ENCODE results near the gene NT5C3B. TPM values are rescaled to one million over a fixed set of nuclear protein-coding genes. Genes with fewer than 3 reads are reported as not detected.

The NT5C3B gene
- total and polyA plus RNA-seq, 2 donors (not counting 3 experiments of a cell fraction or from before 2014, with no cell fraction given) = 67.3 to 92.5 TPM

DNA sequence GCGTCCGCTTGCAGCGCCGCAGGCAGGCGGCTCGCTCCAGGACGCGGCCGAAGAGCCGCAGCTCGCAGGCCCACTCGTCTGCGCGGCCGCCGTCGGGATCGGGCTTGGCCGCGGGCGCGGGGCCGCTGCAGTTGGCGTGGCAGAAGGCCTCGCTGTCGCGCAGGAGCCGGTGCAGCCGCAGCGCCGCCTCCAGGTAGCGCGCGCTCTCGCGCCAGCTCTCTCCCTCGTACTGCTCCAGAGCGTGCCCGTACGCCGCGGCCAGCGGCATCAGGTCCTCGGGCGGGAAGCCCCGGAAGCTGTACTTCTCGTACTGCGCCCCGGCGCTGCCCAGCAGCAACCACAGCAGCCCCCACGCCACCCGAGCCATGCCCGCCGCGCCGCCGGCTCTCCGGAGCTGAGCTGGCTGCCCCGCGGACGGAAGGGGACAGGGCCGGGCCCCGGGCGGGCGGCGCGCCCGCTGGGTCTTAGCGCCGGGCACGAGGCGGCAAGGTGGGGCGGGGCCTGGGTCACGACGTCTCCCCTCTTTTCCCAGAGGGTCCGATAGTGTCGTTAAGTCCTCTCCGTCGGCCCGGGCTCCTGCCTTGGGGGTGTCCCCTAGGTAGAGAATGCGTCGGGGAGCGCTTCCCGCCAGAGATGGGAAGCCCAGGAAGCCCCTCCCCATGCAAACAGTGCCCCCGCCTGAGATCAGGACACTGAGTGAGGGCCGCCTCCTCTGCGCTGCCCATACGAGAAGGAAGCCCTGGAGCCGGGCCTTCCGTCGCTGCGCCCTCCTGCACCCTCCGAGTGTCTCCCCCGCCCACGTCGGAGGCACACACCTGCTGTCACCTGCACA lies 24.3 kb downstream of the NT5C3B start, which contains the start of gene P3H4:
TSS of gene P3H4 (minus strand) at position 401 of the 832 bp plus-strand sequence. CDS start at position 367, 34 bp downstream.
- H3K79me2 ChIP-seq (ENCODE audit: control insufficient read depth, insufficient read depth, low read length) = peaks cover 28% of the 10 kb centered on the region

More for the DNA sequence above, 24.3 kb downstream of the NT5C3B start, which contains the start of gene P3H4:
- Histone ChIP-seq H3K4me2 (ENCODE audit: insufficient read depth, low read length) (peak within 1 kb of the TSS; percentile 80), H3K9me1 (replicated peaks; ENCODE audit: control insufficient read depth, extremely low read depth, insufficient read depth, low read length) (no peaks in the 10 kb centered on the region), H3K9me3 (replicated peaks; ENCODE audit: control insufficient read depth, insufficient read depth, low read length) (no peaks in the 10 kb centered on the region), H2AFZ (ENCODE audit: low read depth, low read length) (peak within 1 kb of the TSS; percentile 94), H3K4me1 (ENCODE audit: control insufficient read depth, extremely low read depth, insufficient read depth, low read length) (peaks cover 26% of the 10 kb centered on the region), H4K20me1 (replicated peaks; ENCODE audit: control insufficient read depth, extremely low read depth, insufficient read depth, low read length) (no peaks in the 10 kb centered on the region), H3K4me3 (replicated peaks in 1 of 3; ENCODE audit: insufficient read depth in 1 of 3, low read depth in 1 of 3, low read length in 3 of 3) (peak within 1 kb of the TSS; percentile 51 to 81 (median 78)), H3K9ac (replicated peaks; ENCODE audit: extremely low read depth, insufficient read depth, low read length) (peak within 1 kb of the TSS; percentile 74), H3K27ac (ENCODE audit: insufficient read depth, low read depth, low read length) (peak within 1 kb of the TSS; percentile 46), H3K36me3 (ENCODE audit: control insufficient read depth in 2 of 2, extremely low read depth in 1 of 2, insufficient read depth in 2 of 2, low read length in 2 of 2) (peaks cover 0 to 2% of the 10 kb centered on the region in 2 experiments), H3K27me3 (ENCODE audit: control insufficient read depth in 2 of 2, insufficient read depth in 2 of 2, low read length in 2 of 2) (no peaks in the 10 kb centered on the region)
- TF ChIP-seq MYC (IDR thresholded peaks at IDR 0.05; ENCODE audit: low read depth, low read length) (peak; percentile 33), POLR2A (IDR thresholded peaks at IDR 0.05; ENCODE audit: low read depth, low read length) (peak; percentile 90), POLR2AphosphoS5 (IDR thresholded peaks at IDR 0.05; ENCODE audit: insufficient read depth, low read depth, low read length) (peak; percentile 77), GATA2 (IDR thresholded peaks at IDR 0.05; ENCODE audit: insufficient read depth, insufficient read length, low read depth, low read length) (no peak), EZH2 (IDR thresholded peaks at IDR 0.05; ENCODE audit: borderline replicate concordance, low read depth, low read length, severe bottlenecking) (no peak), FOS (IDR thresholded peaks at IDR 0.05; ENCODE audit: borderline replicate concordance, insufficient read depth, low read length) (no peak)
- TF ChIP-seq, protein P1, sequence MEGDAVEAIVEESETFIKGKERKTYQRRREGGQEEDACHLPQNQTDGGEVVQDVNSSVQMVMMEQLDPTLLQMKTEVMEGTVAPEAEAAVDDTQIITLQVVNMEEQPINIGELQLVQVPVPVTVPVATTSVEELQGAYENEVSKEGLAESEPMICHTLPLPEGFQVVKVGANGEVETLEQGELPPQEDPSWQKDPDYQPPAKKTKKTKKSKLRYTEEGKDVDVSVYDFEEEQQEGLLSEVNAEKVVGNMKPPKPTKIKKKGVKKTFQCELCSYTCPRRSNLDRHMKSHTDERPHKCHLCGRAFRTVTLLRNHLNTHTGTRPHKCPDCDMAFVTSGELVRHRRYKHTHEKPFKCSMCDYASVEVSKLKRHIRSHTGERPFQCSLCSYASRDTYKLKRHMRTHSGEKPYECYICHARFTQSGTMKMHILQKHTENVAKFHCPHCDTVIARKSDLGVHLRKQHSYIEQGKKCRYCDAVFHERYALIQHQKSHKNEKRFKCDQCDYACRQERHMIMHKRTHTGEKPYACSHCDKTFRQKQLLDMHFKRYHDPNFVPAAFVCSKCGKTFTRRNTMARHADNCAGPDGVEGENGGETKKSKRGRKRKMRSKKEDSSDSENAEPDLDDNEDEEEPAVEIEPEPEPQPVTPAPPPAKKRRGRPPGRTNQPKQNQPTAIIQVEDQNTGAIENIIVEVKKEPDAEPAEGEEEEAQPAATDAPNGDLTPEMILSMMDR (IDR thresholded peaks at IDR 0.05; ENCODE audit: extremely low read depth in 1 of 2, insufficient read depth in 1 of 2, low read depth in 1 of 2, low read length in 2 of 2) = peak; percentile 60 to 85
- POLR2A ChIA-PET = interaction anchor here (0.6 to 1.9 kb wide), 5 partner anchors 25 to 119 kb away, joined by 3 to 6 read pairs (median 4); partner anchors contain the start of genes JUP and KLHL11
- BruUV-seq (replicated peaks) = TSS peak; percentile 36
- intact Hi-C loops (cut with micrococcal nuclease) (loop anchor here (1.0 to 5.0 kb wide), 3 partner anchors 34 to 146 kb away; partner anchors contain the start of gene KLHL11), dilution Hi-C loops (cut with MboI; ENCODE audit: extremely low pct_ligation_motif_present, low sequenced_read_pairs) (no loop called here)
- CTCF ChIA-PET = interaction anchor here (0.7 to 2.8 kb wide), 14 partner anchors 10 to 116 kb away, joined by 3 to 17 read pairs (median 4); partner anchors contain the start of gene JUP
- DNase-seq (ENCODE audit: low read depth, low spot score) = peak; percentile 84
- FAIRE-seq = peak; percentile 64

Data from endothelial cell of umbilical vein (primary cell).